Vagina (tissue), 2 donors: ENCODE measurements around the gene MPP2.

Experiments
- CTCF ChIP-seq, 3 experiments: fragments of 450-650 bp in 2 of 3; fragments of 200-600 bp in 1 of 3; sonication (generic) in 1 of 3; IDR thresholded peaks; one replicate each; pipeline ENCODE4 v1.5.1; 2017 to 2019; ENCODE audit warnings: antibody characterized with exemption in 3 of 3, mild to moderate bottlenecking in 2 of 3, moderate library complexity in 2 of 3
- POLR2A ChIP-seq, 2 donors: fragments of 450-650 bp; IDR thresholded peaks; one replicate each; pipeline ENCODE4 v1.6.1; 2017; ENCODE audit warnings: antibody characterized with exemption in 2 of 2, mild to moderate bottlenecking in 2 of 2, moderate library complexity in 2 of 2

DNA sequence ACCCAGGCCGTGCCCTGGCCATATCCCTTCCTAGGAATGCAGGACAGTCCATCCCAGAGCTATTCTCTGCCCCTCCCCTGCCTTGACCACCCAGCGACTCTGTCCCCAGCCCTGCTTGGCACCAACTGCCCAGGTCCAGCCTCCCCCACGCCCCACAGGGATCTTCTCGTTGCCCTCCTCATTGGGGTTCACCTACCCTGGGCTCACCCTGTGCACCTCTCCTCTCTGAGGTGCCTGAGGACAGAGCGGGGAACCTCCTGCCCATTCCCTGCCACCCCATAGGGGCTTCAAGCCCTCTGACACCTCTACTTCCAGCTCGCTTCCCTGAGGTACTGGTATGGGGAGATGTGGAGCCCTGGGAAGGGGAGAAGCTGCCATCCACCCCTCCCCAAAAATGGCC, 6.2 kb upstream of the MPP2 start:
- TF ChIP-seq CTCF (IDR thresholded peaks at IDR 0.05) (no peak), POLR2A (IDR thresholded peaks at IDR 0.05) (no peak)
